ENCODE measurements around the gene NFIC.

GRCh38 chr19:3320853-3321252 lies 45.5 kb upstream of the NFIC start:
- no peak for TF ChIP-seq EZH2 (IDR thresholded peaks at IDR 0.05)
- no peak for TF ChIP-seq POLR2AphosphoS5 (IDR thresholded peaks at IDR 0.05; ENCODE audit: borderline replicate concordance, low read depth, low read length)
- no peak for TF ChIP-seq FOXP2 (optimal IDR thresholded peaks at IDR 0.05; ENCODE audit: control extremely low read depth, extremely low read length, insufficient read depth)

All from SK-N-MC (cell line).